ENCODE data around the gene SDF4.

DNA sequence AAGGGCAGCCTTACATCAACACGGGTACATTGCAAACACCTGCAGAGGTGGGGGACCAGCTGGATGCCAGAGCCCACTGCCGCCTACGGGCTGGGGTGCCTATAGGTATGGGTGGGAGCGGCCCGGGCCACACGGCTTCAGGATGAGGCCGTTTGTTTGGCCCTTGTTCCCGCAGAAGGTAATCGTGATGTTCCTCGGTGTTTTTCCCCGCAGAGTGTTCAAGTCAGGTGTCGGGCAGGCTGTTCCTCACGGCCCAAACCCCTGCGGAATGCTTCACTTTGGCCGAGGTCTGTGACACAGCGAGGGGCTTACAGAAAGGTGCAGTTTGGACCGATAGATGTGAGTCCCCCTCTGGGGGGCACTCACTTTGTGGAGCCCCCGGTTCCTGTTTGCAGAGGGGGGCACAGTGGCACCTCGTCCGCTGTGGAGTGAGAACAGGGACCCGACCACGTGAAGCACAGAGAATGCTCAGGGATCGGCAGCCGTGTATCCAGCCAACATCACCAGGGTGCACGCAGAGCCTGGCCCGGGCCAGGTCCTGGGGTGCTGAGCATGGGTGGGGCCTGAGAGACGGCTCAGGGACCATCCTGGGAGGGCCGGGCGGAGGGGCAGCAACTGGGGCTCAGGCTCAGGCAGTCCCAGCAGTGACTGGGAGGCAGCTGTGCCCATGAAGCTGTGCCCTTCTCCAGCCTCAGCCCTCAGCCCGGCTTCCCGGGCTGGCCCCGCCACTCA, 58.6 kb downstream of the SDF4 start:
- no peak for TF ChIP-seq EZH2phosphoT487 (IDR thresholded peaks at IDR 0.05; ENCODE audit: borderline replicate concordance, low read length)
- TF ChIP-seq, protein P1, sequence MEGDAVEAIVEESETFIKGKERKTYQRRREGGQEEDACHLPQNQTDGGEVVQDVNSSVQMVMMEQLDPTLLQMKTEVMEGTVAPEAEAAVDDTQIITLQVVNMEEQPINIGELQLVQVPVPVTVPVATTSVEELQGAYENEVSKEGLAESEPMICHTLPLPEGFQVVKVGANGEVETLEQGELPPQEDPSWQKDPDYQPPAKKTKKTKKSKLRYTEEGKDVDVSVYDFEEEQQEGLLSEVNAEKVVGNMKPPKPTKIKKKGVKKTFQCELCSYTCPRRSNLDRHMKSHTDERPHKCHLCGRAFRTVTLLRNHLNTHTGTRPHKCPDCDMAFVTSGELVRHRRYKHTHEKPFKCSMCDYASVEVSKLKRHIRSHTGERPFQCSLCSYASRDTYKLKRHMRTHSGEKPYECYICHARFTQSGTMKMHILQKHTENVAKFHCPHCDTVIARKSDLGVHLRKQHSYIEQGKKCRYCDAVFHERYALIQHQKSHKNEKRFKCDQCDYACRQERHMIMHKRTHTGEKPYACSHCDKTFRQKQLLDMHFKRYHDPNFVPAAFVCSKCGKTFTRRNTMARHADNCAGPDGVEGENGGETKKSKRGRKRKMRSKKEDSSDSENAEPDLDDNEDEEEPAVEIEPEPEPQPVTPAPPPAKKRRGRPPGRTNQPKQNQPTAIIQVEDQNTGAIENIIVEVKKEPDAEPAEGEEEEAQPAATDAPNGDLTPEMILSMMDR (conservative IDR thresholded peaks at IDR 0.05; ENCODE audit: low read depth, low read length), result no peak

Data from PC-3 (cell line).